ENCODE data around the gene ENPEP.

DNA sequence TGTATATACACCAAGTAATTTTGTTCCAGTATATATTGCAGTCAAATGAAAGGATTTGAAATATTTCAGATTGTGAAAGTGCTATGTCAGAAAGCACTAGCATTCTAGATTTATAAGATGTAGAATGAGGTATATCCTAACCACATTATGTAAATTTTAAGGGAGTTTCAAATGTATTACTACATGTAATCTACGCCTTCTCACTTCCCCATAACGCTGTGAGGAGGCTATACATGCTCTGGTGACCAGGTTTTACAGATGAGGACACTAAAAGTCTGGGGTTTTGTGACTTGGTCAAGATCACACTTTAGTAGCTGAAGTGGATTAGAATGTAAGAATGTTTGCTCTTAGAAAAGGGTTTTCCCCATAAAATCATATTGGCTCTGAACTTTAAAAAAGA, 8.1 kb downstream of the ENPEP start:
- TF ChIP-seq, protein P1, sequence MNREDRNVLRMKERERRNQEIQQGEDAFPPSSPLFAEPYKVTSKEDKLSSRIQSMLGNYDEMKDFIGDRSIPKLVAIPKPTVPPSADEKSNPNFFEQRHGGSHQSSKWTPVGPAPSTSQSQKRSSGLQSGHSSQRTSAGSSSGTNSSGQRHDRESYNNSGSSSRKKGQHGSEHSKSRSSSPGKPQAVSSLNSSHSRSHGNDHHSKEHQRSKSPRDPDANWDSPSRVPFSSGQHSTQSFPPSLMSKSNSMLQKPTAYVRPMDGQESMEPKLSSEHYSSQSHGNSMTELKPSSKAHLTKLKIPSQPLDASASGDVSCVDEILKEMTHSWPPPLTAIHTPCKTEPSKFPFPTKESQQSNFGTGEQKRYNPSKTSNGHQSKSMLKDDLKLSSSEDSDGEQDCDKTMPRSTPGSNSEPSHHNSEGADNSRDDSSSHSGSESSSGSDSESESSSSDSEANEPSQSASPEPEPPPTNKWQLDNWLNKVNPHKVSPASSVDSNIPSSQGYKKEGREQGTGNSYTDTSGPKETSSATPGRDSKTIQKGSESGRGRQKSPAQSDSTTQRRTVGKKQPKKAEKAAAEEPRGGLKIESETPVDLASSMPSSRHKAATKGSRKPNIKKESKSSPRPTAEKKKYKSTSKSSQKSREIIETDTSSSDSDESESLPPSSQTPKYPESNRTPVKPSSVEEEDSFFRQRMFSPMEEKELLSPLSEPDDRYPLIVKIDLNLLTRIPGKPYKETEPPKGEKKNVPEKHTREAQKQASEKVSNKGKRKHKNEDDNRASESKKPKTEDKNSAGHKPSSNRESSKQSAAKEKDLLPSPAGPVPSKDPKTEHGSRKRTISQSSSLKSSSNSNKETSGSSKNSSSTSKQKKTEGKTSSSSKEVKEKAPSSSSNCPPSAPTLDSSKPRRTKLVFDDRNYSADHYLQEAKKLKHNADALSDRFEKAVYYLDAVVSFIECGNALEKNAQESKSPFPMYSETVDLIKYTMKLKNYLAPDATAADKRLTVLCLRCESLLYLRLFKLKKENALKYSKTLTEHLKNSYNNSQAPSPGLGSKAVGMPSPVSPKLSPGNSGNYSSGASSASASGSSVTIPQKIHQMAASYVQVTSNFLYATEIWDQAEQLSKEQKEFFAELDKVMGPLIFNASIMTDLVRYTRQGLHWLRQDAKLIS (CRISPR knock-in tag; IDR thresholded peaks at IDR 0.05), result no peak
- TF ChIP-seq, protein P2, sequence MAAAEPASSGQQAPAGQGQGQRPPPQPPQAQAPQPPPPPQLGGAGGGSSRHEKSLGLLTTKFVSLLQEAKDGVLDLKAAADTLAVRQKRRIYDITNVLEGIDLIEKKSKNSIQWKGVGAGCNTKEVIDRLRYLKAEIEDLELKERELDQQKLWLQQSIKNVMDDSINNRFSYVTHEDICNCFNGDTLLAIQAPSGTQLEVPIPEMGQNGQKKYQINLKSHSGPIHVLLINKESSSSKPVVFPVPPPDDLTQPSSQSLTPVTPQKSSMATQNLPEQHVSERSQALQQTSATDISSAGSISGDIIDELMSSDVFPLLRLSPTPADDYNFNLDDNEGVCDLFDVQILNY (CRISPR knock-in tag; conservative IDR thresholded peaks at IDR 0.05), result no peak
- TF ChIP-seq, protein P3, sequence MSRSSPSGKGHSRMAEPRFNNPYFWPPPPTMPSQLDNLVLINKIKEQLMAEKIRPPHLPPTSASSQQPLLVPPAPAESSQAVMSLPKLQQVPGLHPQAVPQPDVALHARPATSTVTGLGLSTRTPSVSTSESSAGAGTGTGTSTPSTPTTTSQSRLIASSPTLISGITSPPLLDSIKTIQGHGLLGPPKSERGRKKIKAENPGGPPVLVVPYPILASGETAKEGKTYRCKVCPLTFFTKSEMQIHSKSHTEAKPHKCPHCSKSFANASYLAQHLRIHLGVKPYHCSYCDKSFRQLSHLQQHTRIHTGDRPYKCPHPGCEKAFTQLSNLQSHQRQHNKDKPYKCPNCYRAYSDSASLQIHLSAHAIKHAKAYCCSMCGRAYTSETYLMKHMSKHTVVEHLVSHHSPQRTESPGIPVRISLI (CRISPR knock-in tag; IDR thresholded peaks at IDR 0.05; ENCODE audit: borderline replicate concordance), result no peak
- no peak for TF ChIP-seq NAIF1 (CRISPR knock-in tag; IDR thresholded peaks at IDR 0.05; ENCODE audit: borderline replicate concordance)

Data from HepG2 (cell line).